OCI-LY3 (cell line): ENCODE measurements around the gene CES1.

Experiments used
- H2AFZ ChIP-seq: fragments of 200-600, 300-600 bp; shearing (Covaris generic); 2 replicates; pipeline ENCODE4 v1.6.0; 2014; ENCODE audit warnings: antibody characterized with exemption, low read depth, low read length
- H3K27ac ChIP-seq: fragments of 200-600, 300-600 bp; sonication (generic); 2 replicates; pipeline ENCODE4 v1.5.1; 2014; ENCODE audit warnings: mild to moderate bottlenecking, low read length, moderate library complexity, mixed read lengths
- H3K27me3 ChIP-seq: fragments of 200-600, 300-600 bp; sonication (generic); 2 replicates; pipeline ENCODE4 v1.6.1; 2014; ENCODE audit warnings: low read depth, low read length, mixed read lengths
- H3K36me3 ChIP-seq: fragments of 200-600, 300-600 bp; sonication (generic); replicated peaks from 2 replicates; pipeline ENCODE3; 2014; ENCODE audit warnings: low read depth, low read length, mixed read lengths
- H3K4me1 ChIP-seq: fragments of 300-600, 200-600 bp; sonication (generic); 2 replicates; pipeline ENCODE4 v1.6.1; 2014; ENCODE audit warnings: low read length, mixed read lengths
- H3K4me2 ChIP-seq: fragments of 200-600, 300-600 bp; sonication (generic); 2 replicates; pipeline ENCODE4 v1.6.1; 2014; ENCODE audit warnings: low read length, mixed read lengths
- H3K4me3 ChIP-seq: fragments of 300-600, 200-600 bp; sonication (generic); 2 replicates; pipeline ENCODE4 v1.5.1; 2014; ENCODE audit warnings: antibody characterized with exemption, mild to moderate bottlenecking, low read length, moderate library complexity
- H3K79me2 ChIP-seq: fragments of 300-600, 200-600 bp; shearing (Covaris generic); 2 replicates; pipeline ENCODE4 v1.6.1; 2014; ENCODE audit warnings: mild to moderate bottlenecking, low read length, mixed read lengths
- H3K9ac ChIP-seq: fragments of 300-600, 200-600 bp; shearing (Covaris generic); 2 replicates; pipeline ENCODE4 v1.6.0; 2014; ENCODE audit warnings: mild to moderate bottlenecking, low read length, moderate library complexity
- H3K9me3 ChIP-seq: fragments of 200-600, 300-600 bp; shearing (Covaris generic); 2 replicates; pipeline ENCODE4 v1.6.1; 2014; ENCODE audit warnings: low read length, mixed read lengths; ENCODE audit not compliant: insufficient read depth
- H4K20me1 ChIP-seq: fragments of 200-600, 300-600 bp; sonication (generic); 2 replicates; pipeline ENCODE4 v1.6.1; 2016; ENCODE audit warnings: low read length, mixed read lengths; ENCODE audit not compliant: insufficient read depth
- CTCF ChIP-seq: fragments of 200-600, 300-600 bp; sonication (generic); IDR thresholded peaks from 2 replicates; pipeline ENCODE4 v1.5.1; 2014; ENCODE audit warnings: antibody characterized with exemption, low read length, low read depth
- EZH2phosphoT487 ChIP-seq: fragments of 200-600 bp; shearing (Covaris generic); IDR thresholded peaks from 2 replicates; pipeline ENCODE4 v1.6.1; 2018; ENCODE audit warnings: antibody characterized with exemption, mixed run types, low read depth

The CES1 gene

GRCh38 chr16:55872130-55872529 lies 39.2 kb upstream of the CES1 start:
- Histone ChIP-seq H4K20me1 (no peaks in the 10 kb centered on the region), H2AFZ (no peak overlapping the region), H3K27ac (no peak overlapping the region), H3K4me3 (no peak overlapping the region), H3K9me3 (no peaks in the 10 kb centered on the region), H3K36me3 (no peaks in the 10 kb centered on the region), H3K27me3 (no peaks in the 10 kb centered on the region), H3K4me1 (peaks cover 7% of the 10 kb centered on the region), H3K9ac (no peak overlapping the region), H3K79me2 (no peaks in the 10 kb centered on the region), H3K4me2 (no peak overlapping the region)
- TF ChIP-seq EZH2phosphoT487 (no peak), CTCF (no peak)

GRCh38 chr16:55871411-55872038 lies 38.6 kb upstream of the CES1 start:
- Histone ChIP-seq H3K27me3 (no peaks in the 10 kb centered on the region), H3K4me1 (peaks cover 7% of the 10 kb centered on the region), H3K4me2 (no peak overlapping the region), H3K27ac (no peak overlapping the region), H4K20me1 (no peaks in the 10 kb centered on the region), H3K79me2 (no peaks in the 10 kb centered on the region), H3K36me3 (no peaks in the 10 kb centered on the region), H2AFZ (no peak overlapping the region), H3K9me3 (no peaks in the 10 kb centered on the region), H3K4me3 (no peak overlapping the region), H3K9ac (no peak overlapping the region)
- TF ChIP-seq CTCF (no peak), EZH2phosphoT487 (no peak)

GRCh38 chr16:55868980-55869379 lies 36.1 kb upstream of the CES1 start:
- Histone ChIP-seq H3K27me3 (no peaks in the 10 kb centered on the region), H3K79me2 (no peaks in the 10 kb centered on the region), H3K4me2 (no peak overlapping the region), H2AFZ (no peak overlapping the region), H3K9me3 (no peaks in the 10 kb centered on the region), H3K9ac (no peak overlapping the region), H3K27ac (no peak overlapping the region), H4K20me1 (no peaks in the 10 kb centered on the region), H3K4me3 (no peak overlapping the region), H3K36me3 (no peaks in the 10 kb centered on the region), H3K4me1 (no peaks in the 10 kb centered on the region)
- no peak for TF ChIP-seq CTCF
- TF ChIP-seq EZH2phosphoT487 = no peak

- Histone ChIP-seq H3K4me3 (no peak overlapping the region), H3K4me1 (no peaks in the 10 kb centered on the region), H3K9me3 (no peaks in the 10 kb centered on the region), H3K36me3 (no peaks in the 10 kb centered on the region), H3K27ac (no peak overlapping the region), H3K4me2 (no peak overlapping the region), H3K9ac (no peak overlapping the region), H3K27me3 (no peaks in the 10 kb centered on the region), H2AFZ (no peak overlapping the region), H4K20me1 (no peaks in the 10 kb centered on the region), H3K79me2 (no peaks in the 10 kb centered on the region)
- no peak for TF ChIP-seq CTCF
- no peak for TF ChIP-seq EZH2phosphoT487
These were observed 35.2 kb upstream of the CES1 start for GRCh38 chr16:55868137-55868536.
